HEK293T (cell line): Measurements from ENCODE around the gene IL17RC.

ENCODE experiments used
- BHLHE40 ChIP-seq: fragments of 450-650 bp; IDR thresholded peaks from 2 replicates; pipeline ENCODE4 v1.6.1; 2016; ENCODE audit warnings: mild to moderate bottlenecking, moderate library complexity, borderline replicate concordance
- CTBP1 ChIP-seq: fragments of 450-650 bp; IDR thresholded peaks from 2 replicates; pipeline ENCODE4 v1.6.1; 2016; ENCODE audit warnings: borderline replicate concordance
- ELF4 ChIP-seq: fragments of 450-650 bp; IDR thresholded peaks from 2 replicates; pipeline ENCODE4 v1.6.1; 2017; ENCODE audit warnings: antibody characterized with exemption
- FOXA1 ChIP-seq: fragments of 450-650 bp; IDR thresholded peaks from 2 replicates; pipeline ENCODE4 v1.6.1; 2016; ENCODE audit warnings: mild to moderate bottlenecking
- FOXK2 ChIP-seq: fragments of 450-650 bp; IDR thresholded peaks from 2 replicates; pipeline ENCODE4 v1.6.1; 2016; ENCODE audit warnings: mild to moderate bottlenecking
- HDGF ChIP-seq: fragments of 450-650 bp; IDR thresholded peaks from 2 replicates; pipeline ENCODE4 v1.6.1; 2017; ENCODE audit warnings: antibody characterized with exemption, borderline replicate concordance
- L3MBTL2 ChIP-seq: fragments of 450-650 bp; conservative IDR thresholded peaks from 2 replicates; pipeline ENCODE4 v1.6.1; 2016; ENCODE audit warnings: mild to moderate bottlenecking
- LEF1 ChIP-seq: fragments of 450-650 bp; IDR thresholded peaks from 2 replicates; pipeline ENCODE4 v1.6.1; 2017; ENCODE audit warnings: mild to moderate bottlenecking, borderline replicate concordance
- NFRKB ChIP-seq: fragments of 450-650 bp; IDR thresholded peaks from 2 replicates; pipeline ENCODE4 v1.6.1; 2016; ENCODE audit warnings: mild to moderate bottlenecking, moderate library complexity
- PKNOX1 ChIP-seq: fragments of 450-650 bp; IDR thresholded peaks from 2 replicates; pipeline ENCODE4 v1.6.1; 2016
- SP1 ChIP-seq: fragments of 450-650 bp; IDR thresholded peaks from 2 replicates; pipeline ENCODE4 v1.6.1; 2017
- SUZ12 ChIP-seq: fragments of 450-650 bp; IDR thresholded peaks from 2 replicates; pipeline ENCODE4 v1.6.1; 2016; ENCODE audit warnings: mild to moderate bottlenecking
- TARDBP ChIP-seq: fragments of 450-650 bp; IDR thresholded peaks from 2 replicates; pipeline ENCODE4 v1.6.1; 2016
- ZNF384 ChIP-seq: fragments of 450-650 bp; IDR thresholded peaks from 2 replicates; pipeline ENCODE4 v1.6.1; 2016

- no peak for TF ChIP-seq L3MBTL2
- TF ChIP-seq FOXK2, result no peak
- TF ChIP-seq ELF4, result no peak
- no peak for TF ChIP-seq BHLHE40
- no peak for TF ChIP-seq NFRKB
- no peak for TF ChIP-seq ZNF384
- no peak for TF ChIP-seq SP1
- TF ChIP-seq TARDBP, result no peak
- TF ChIP-seq SUZ12, result no peak
- TF ChIP-seq PKNOX1, result no peak
- no peak for TF ChIP-seq FOXA1
- no peak for TF ChIP-seq CTBP1
- TF ChIP-seq HDGF, result no peak
- TF ChIP-seq LEF1, result no peak
These were observed 31.7 kb downstream of the IL17RC start for GRCh38 chr3:9948586-9948985.
